H1 (cell line): Measurements from ENCODE around the gene EPN2. TPM values are rescaled to one million over a fixed set of nuclear protein-coding genes. Genes with fewer than 3 reads are reported as not detected.

Experiments
- CTCF ChIA-PET: fragments of 300-600 bp; sonication (Branson Sonifier 250); formaldehyde crosslinking; loops from one replicate; lab custom pipeline; 2021; ENCODE audit not compliant: partially characterized antibody; lab: Charles Lee
- POLR2A ChIA-PET: fragments of 300-600 bp; sonication (Branson Sonifier 250); formaldehyde crosslinking; loops from one replicate; lab custom pipeline; 2021; ENCODE audit warnings: inconsistent platforms; ENCODE audit not compliant: partially characterized antibody; lab: Charles Lee
- DNase-seq, 2 experiments: peaks; one replicate each; pipeline versions ENCODE4 v3.0.0 to v3.0.0-alpha.2; 2010 to 2022; ENCODE audit warnings: low spot score in 2 of 2, low read depth in 1 of 2, mixed read lengths in 1 of 2
- FAIRE-seq: peaks from 2 replicates; lab custom pipeline; 2011; peaks lifted over from hg19 to GRCh38; lab: Jason Lieb, UNC
- H2AFZ ChIP-seq: 2 replicates; pipeline ENCODE4 v1.8.1; 2012; ENCODE audit warnings: low read length, inconsistent platforms
- H2AK5ac ChIP-seq: 2 replicates; pipeline ENCODE4 v1.6.1; 2013; ENCODE audit warnings: low read depth, low read length
- H2BK120ac ChIP-seq: replicated peaks from 2 replicates; pipeline ENCODE3; 2013; ENCODE audit warnings: low read depth, low read length, inconsistent platforms
- H2BK12ac ChIP-seq: 2 replicates; pipeline ENCODE4 v1.6.1; 2013; ENCODE audit warnings: low read depth, low read length
- H2BK15ac ChIP-seq: 2 replicates; pipeline ENCODE4 v1.6.1; 2013; ENCODE audit warnings: low read length
- H2BK20ac ChIP-seq: 2 replicates; pipeline ENCODE4 v1.6.1; 2013; ENCODE audit warnings: low read length
- H2BK5ac ChIP-seq: 2 replicates; pipeline ENCODE4 v1.6.1; 2013; ENCODE audit warnings: low read depth, low read length
- H3K14ac ChIP-seq: 2 replicates; pipeline ENCODE4 v1.6.1; 2013; ENCODE audit warnings: inconsistent platforms; ENCODE audit not compliant: insufficient read length
- H3K18ac ChIP-seq: 2 replicates; pipeline ENCODE4 v1.6.1; 2013; ENCODE audit warnings: low read length; ENCODE audit errors: extremely low read depth
- H3K23ac ChIP-seq: 2 replicates; pipeline ENCODE4 v1.6.1; 2013; ENCODE audit warnings: inconsistent platforms; ENCODE audit not compliant: insufficient read length
- H3K23me2 ChIP-seq: 2 replicates; pipeline ENCODE4 v1.6.1; 2013; ENCODE audit warnings: low read depth, low read length
- H3K27ac ChIP-seq: 2 replicates; pipeline ENCODE4 v1.6.1; 2011; ENCODE audit warnings: low read depth, low read length, inconsistent platforms
- H3K27me3 ChIP-seq, 4 experiments: replicated peaks in 1 of 4; 1 replicate in 1 of 4; 2 replicates in 3 of 4; pipeline versions ENCODE4 v1.6.1 to v1.8.1; 2011 to 2013; ENCODE audit warnings: low read length in 3 of 4, mild to moderate bottlenecking in 3 of 4, inconsistent platforms in 2 of 4, mixed read lengths in 2 of 4, moderate library complexity in 1 of 4; ENCODE audit not compliant: control insufficient read depth in 3 of 4, insufficient read depth in 3 of 4; ENCODE audit errors: extremely low read depth in 1 of 4
- H3K36me3 ChIP-seq, 4 experiments: 2 replicates each; pipeline versions ENCODE4 v1.6.1 to v1.8.1; 2011 to 2013; ENCODE audit warnings: mild to moderate bottlenecking in 4 of 4, low read length in 3 of 4, moderate library complexity in 2 of 4, control low read depth in 1 of 4, inconsistent platforms in 1 of 4; ENCODE audit not compliant: insufficient read depth in 4 of 4, control insufficient read depth in 2 of 4
- H3K4ac ChIP-seq: replicated peaks from 2 replicates; pipeline ENCODE3; 2013; ENCODE audit warnings: low read length, low read depth, mixed read lengths, inconsistent platforms; ENCODE audit not compliant: insufficient read length
- H3K4me1 ChIP-seq, 4 experiments: replicated peaks in 1 of 4; 1 replicate in 1 of 4; 2 replicates in 3 of 4; pipeline versions ENCODE4 v1.6.1 to v1.8.1; 2011 to 2013; ENCODE audit warnings: low read length in 3 of 4, inconsistent platforms in 2 of 4, mixed read lengths in 1 of 4; ENCODE audit not compliant: insufficient read depth in 4 of 4, control insufficient read depth in 3 of 4
- H3K4me2 ChIP-seq, 2 experiments: 2 replicates each; pipeline versions ENCODE4 v1.6.1 to v1.8.1; 2011 to 2013; ENCODE audit warnings: low read depth in 2 of 2, low read length in 2 of 2, control low read depth in 1 of 2, inconsistent platforms in 1 of 2, mild to moderate bottlenecking in 1 of 2; ENCODE audit not compliant: insufficient read depth in 1 of 2
- H3K4me3 ChIP-seq, 4 experiments: fragments of 200-600, 300-600 bp in 1 of 4; sonication (generic), shearing (Covaris generic), sonication (Bioruptor Twin) in 1 of 4; 2 replicates each; pipeline versions ENCODE4 v1.5.1 to v1.8.1; 2011 to 2016; ENCODE audit warnings: low read length in 4 of 4, low read depth in 3 of 4, control low read depth in 2 of 4, inconsistent platforms in 2 of 4, mild to moderate bottlenecking in 2 of 4, mixed read lengths in 1 of 4, moderate library complexity in 1 of 4; ENCODE audit not compliant: insufficient read depth in 2 of 4; ENCODE audit errors: extremely low read depth in 1 of 4
- H3K56ac ChIP-seq: replicated peaks from 2 replicates; pipeline ENCODE3; 2013; ENCODE audit warnings: low read depth, mild to moderate bottlenecking, mixed read lengths, low read length, inconsistent platforms; ENCODE audit not compliant: insufficient read length
- H3K79me1 ChIP-seq: 2 replicates; pipeline ENCODE4 v1.6.1; 2013; ENCODE audit warnings: low read depth, low read length, control low read depth
- H3K79me2 ChIP-seq, 2 experiments: 2 replicates each; pipeline versions ENCODE4 v1.6.1 to v1.8.1; 2012 to 2013; ENCODE audit warnings: low read length in 2 of 2, mild to moderate bottlenecking in 2 of 2, inconsistent platforms in 1 of 2; ENCODE audit not compliant: insufficient read depth in 2 of 2, control insufficient read depth in 1 of 2
- H3K9ac ChIP-seq, 4 experiments: replicated peaks in 1 of 4; 1 replicate in 1 of 4; 2 replicates in 3 of 4; pipeline versions ENCODE4 v1.6.1 to v1.8.1; 2011 to 2013; ENCODE audit warnings: low read depth in 3 of 4, low read length in 3 of 4, control low read depth in 2 of 4, mild to moderate bottlenecking in 2 of 4, moderate library complexity in 2 of 4, inconsistent platforms in 1 of 4; ENCODE audit errors: extremely low read depth in 1 of 4
- H3K9me3 ChIP-seq, 2 experiments: 2 replicates each; pipeline versions ENCODE4 v1.6.1 to v1.8.1; 2012 to 2013; ENCODE audit warnings: mild to moderate bottlenecking in 2 of 2, moderate library complexity in 2 of 2, control low read depth in 1 of 2, inconsistent platforms in 1 of 2, low read depth in 1 of 2, low read length in 1 of 2, mixed read lengths in 1 of 2; ENCODE audit not compliant: insufficient read depth in 2 of 2
- H4K20me1 ChIP-seq, 2 experiments: replicated peaks in 1 of 2; 2 replicates each; pipeline versions ENCODE3 to v1.8.1; 2011 to 2013; ENCODE audit warnings: inconsistent platforms in 2 of 2, low read length in 2 of 2, mild to moderate bottlenecking in 1 of 2; ENCODE audit not compliant: insufficient read depth in 2 of 2, control insufficient read depth in 1 of 2
- H4K5ac ChIP-seq: 2 replicates; pipeline ENCODE4 v1.6.1; 2013; ENCODE audit warnings: low read length, low read depth, mixed read lengths, inconsistent platforms; ENCODE audit not compliant: insufficient read length
- H4K8ac ChIP-seq: 2 replicates; pipeline ENCODE4 v1.8.0; 2013; ENCODE audit warnings: mild to moderate bottlenecking, moderate library complexity, low read length, inconsistent platforms; ENCODE audit not compliant: insufficient read depth; ENCODE audit errors: extremely low read depth
- H4K91ac ChIP-seq: replicated peaks from 2 replicates; pipeline ENCODE3; 2013; ENCODE audit warnings: low read length, mixed read lengths, inconsistent platforms; ENCODE audit not compliant: insufficient read length
- FOSL1 ChIP-seq: IDR thresholded peaks from 2 replicates; pipeline ENCODE4 v1.6.1; 2011; ENCODE audit warnings: mild to moderate bottlenecking, low read depth, low read length, moderate library complexity; ENCODE audit not compliant: insufficient read depth
- HDAC2 ChIP-seq, 2 experiments: fragments of 300-600 bp in 1 of 2; sonication (generic) in 1 of 2; IDR thresholded peaks; 2 replicates each; pipeline ENCODE4 v1.6.1; 2011 to 2012; ENCODE audit warnings: low read depth in 2 of 2, low read length in 2 of 2, mild to moderate bottlenecking in 2 of 2, moderate library complexity in 2 of 2, borderline replicate concordance in 1 of 2, inconsistent platforms in 1 of 2
- JUN ChIP-seq: IDR thresholded peaks from 2 replicates; pipeline ENCODE4 v1.6.1; 2011; ENCODE audit warnings: low read depth, mild to moderate bottlenecking, improper control_type of control experiment, low read length
- RAD21 ChIP-seq, 2 experiments: IDR thresholded peaks in 1 of 2; conservative IDR thresholded peaks in 1 of 2; 2 replicates each; pipeline ENCODE4 v1.6.1; 2011; ENCODE audit warnings: low read depth in 2 of 2, low read length in 2 of 2, improper control_type of control experiment in 1 of 2, inconsistent platforms in 1 of 2, mild to moderate bottlenecking in 1 of 2, moderate library complexity in 1 of 2
- RFX5 ChIP-seq: IDR thresholded peaks from 2 replicates; pipeline ENCODE4 v1.6.1; 2011; ENCODE audit warnings: low read depth, low read length, improper control_type of control experiment, borderline replicate concordance
- SIRT6 ChIP-seq: IDR thresholded peaks from one replicate; pipeline ENCODE4 v1.7.1; 2012; ENCODE audit warnings: low read length, inconsistent platforms
- SP2 ChIP-seq: IDR thresholded peaks from 2 replicates; pipeline ENCODE4 v1.6.1; 2012; ENCODE audit warnings: mild to moderate bottlenecking, low read length, inconsistent platforms
- SUZ12 ChIP-seq: fragments of 200-600 bp; sonication (generic); IDR thresholded peaks from 2 replicates; pipeline ENCODE4 v1.6.1; 2012; ENCODE audit warnings: mild to moderate bottlenecking, inconsistent platforms, low read length, moderate library complexity, mixed read lengths
- WGBS, 2 experiments: shearing (Covaris generic) in 1 of 2; methylation state at CpG; one replicate each; pipeline versions ENCODE4 v1.1.6 to v1.1.7; 2013 to 2015; ENCODE audit warnings: low lambda C conversion rate in 2 of 2, mixed read lengths in 2 of 2, inconsistent platforms in 1 of 2, low coverage in 1 of 2, missing lambda C conversion rate in 1 of 2; ENCODE audit not compliant: insufficient replicate concordance in 2 of 2, insufficient coverage in 1 of 2, insufficient read length in 1 of 2; ENCODE audit errors: extremely low coverage in 1 of 2, missing lambda C conversion rate in 1 of 2; 5-methylcytosine and 5-hydroxymethylcytosine counted together
- polyA plus RNA-seq, 7 experiments: library from polyadenylated mRNA; depleted of rRNA in 3 of 7; stranded (reverse) in 5 of 7; unstranded in 2 of 7; fragments of >200 nt in 5 of 7; fragments of 200-250 nt in 2 of 7; gene quantifications; 1 replicate in 5 of 7; 2 replicates in 1 of 7; 4 replicates in 1 of 7; pipeline versions ENCODE4 v1.2.1 to v1.2.3, GENCODE V29; 2011 to 2013; ENCODE audit warnings: missing spikeins in 2 of 7, mixed read lengths in 2 of 7
- total RNA-seq: library from RNA; stranded (reverse); fragmentation: NEBNext Ultra II Directional; extraction: Animal tissue kit (Norgen Biotek cat#: 25700); gene quantifications from 2 replicates; pipeline ENCODE4 v1.2.1, GENCODE V29; 2021

EPN2 gene
- total and polyA plus RNA-seq, 2 of the 8 experiments (the other 6 are each of a cell fraction or from before 2014, with no cell fraction given) = 28.7 to 55.8 TPM

- no peak overlapping the region for H2BK120ac ChIP-seq
- H4K20me1 ChIP-seq = peaks cover 4 to 11% of the 10 kb centered on the region in 2 experiments
- CTCF ChIA-PET = interaction anchor here (0.9 to 1.0 kb wide), 2 partner anchors 9 to 24 kb away, joined by 3 to 4 read pairs; no protein-coding TSS in a partner anchor
- no peak overlapping the region for H2BK15ac ChIP-seq
- H3K23ac ChIP-seq = no peak overlapping the region
- no peak overlapping the region for H3K4me3 ChIP-seq
- H3K27me3 ChIP-seq = no peaks in the 10 kb centered on the region
- no peak overlapping the region for H2BK5ac ChIP-seq
- H3K4me2 ChIP-seq = no peak overlapping the region
- H3K4me1 ChIP-seq = peaks cover 0 to 20% (median 11%) of the 10 kb centered on the region in 4 experiments
- H3K14ac ChIP-seq = no peak overlapping the region
- H3K4ac ChIP-seq = no peak overlapping the region
- DNase-seq (no peak), FAIRE-seq (no peak)
- peaks cover 4 to 25% (median 13%) of the 10 kb centered on the region in 4 experiments; a peak in 7 of 8 replicates for H3K36me3 ChIP-seq
- no peak overlapping the region for H3K18ac ChIP-seq
- no peak overlapping the region for H2BK20ac ChIP-seq
- no peak overlapping the region for H4K5ac ChIP-seq
- POLR2A ChIA-PET = no interaction called here
- no peak overlapping the region for H3K9ac ChIP-seq
- peaks cover 11% of the 10 kb centered on the region for H3K79me1 ChIP-seq
- no peak overlapping the region for H3K56ac ChIP-seq
- no peaks in the 10 kb centered on the region for H3K79me2 ChIP-seq
- H2AFZ ChIP-seq = no peak overlapping the region
- no peak overlapping the region for H4K8ac ChIP-seq
- H2BK12ac ChIP-seq = no peak overlapping the region
- H2AK5ac ChIP-seq = no peak overlapping the region
- 92% methylated on average over 12 of the region's 12 CpGs; no CpG with 5 or more reads in 1 of the 2 experiments for WGBS, 2 experiments
- H3K27ac ChIP-seq = no peak overlapping the region
- H3K9me3 ChIP-seq = no peaks in the 10 kb centered on the region
- no peak overlapping the region for H4K91ac ChIP-seq
- H3K23me2 ChIP-seq = no peaks in the 10 kb centered on the region
- TF ChIP-seq RFX5 (no peak), JUN (no peak), SP2 (no peak), FOSL1 (no peak), SUZ12 (no peak), RAD21 (IDR thresholded peaks at IDR 0.05 in 1 of 2, conservative IDR thresholded peaks at IDR 0.05 in 1 of 2; ENCODE audit: low read depth in 2 of 2, low read length in 2 of 2) (no peak), SIRT6 (no peak), HDAC2 (IDR thresholded peaks at IDR 0.05; ENCODE audit: borderline replicate concordance in 1 of 2, low read depth in 2 of 2, low read length in 2 of 2) (no peak)
Observed at GRCh38 chr17:19313746-19314651, 76.8 kb downstream of the EPN2 start.
